GM12875 (cell line): ENCODE measurements around the gene CRYBG2.

ENCODE experiments used
- H3K4me3 ChIP-seq: one replicate; pipeline ENCODE4 v1.5.1; 2011; ENCODE audit warnings: low read depth, low read length, control low read depth
- CTCF ChIP-seq: IDR thresholded peaks from 2 replicates; pipeline ENCODE4 v1.5.1; 2011; ENCODE audit warnings: low read depth, mild to moderate bottlenecking, control low read depth, inconsistent platforms, low read length, moderate library complexity, borderline replicate concordance; ENCODE audit not compliant: insufficient read depth

Gene CRYBG2

DNA sequence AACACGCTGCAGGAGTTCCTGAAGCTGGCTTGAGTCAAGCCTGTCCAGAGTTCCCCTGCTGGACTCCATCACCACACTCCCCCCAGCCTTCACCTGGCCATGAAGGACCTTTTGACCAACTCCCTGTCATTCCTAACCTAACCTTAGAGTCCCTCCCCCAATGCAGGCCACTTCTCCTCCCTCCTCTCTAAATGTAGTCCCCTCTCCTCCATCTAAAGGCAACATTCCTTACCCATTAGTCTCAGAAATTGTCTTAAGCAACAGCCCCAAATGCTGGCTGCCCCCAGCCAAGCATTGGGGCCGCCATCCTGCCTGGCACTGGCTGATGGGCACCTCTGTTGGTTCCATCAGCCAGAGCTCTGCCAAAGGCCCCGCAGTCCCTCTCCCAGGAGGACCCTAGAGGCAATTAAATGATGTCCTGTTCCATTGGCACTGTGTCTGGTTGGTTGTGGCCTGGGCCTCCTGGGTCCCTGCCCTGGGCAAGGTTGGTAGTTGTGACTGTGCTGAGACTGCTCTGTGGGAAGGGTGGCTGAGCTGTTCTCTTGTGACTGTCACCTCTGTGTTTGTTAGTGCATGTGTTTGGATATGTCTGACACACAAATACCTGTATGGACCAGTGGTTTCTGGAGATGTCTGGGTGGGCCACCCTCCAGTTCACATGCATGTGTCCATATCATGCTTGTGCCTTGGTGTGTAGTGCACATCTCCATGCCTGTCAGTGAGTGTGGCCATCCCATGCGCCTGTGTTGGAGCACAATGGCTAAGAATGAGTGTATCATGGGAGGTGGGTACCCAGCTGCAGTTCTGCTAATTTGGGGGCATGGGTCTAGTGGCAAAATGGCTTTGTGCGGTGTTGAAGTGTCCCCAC lies 72.6 kb downstream of the CRYBG2 start:
- no peak for TF ChIP-seq CTCF
- H3K4me3 ChIP-seq = no peak overlapping the region

DNA sequence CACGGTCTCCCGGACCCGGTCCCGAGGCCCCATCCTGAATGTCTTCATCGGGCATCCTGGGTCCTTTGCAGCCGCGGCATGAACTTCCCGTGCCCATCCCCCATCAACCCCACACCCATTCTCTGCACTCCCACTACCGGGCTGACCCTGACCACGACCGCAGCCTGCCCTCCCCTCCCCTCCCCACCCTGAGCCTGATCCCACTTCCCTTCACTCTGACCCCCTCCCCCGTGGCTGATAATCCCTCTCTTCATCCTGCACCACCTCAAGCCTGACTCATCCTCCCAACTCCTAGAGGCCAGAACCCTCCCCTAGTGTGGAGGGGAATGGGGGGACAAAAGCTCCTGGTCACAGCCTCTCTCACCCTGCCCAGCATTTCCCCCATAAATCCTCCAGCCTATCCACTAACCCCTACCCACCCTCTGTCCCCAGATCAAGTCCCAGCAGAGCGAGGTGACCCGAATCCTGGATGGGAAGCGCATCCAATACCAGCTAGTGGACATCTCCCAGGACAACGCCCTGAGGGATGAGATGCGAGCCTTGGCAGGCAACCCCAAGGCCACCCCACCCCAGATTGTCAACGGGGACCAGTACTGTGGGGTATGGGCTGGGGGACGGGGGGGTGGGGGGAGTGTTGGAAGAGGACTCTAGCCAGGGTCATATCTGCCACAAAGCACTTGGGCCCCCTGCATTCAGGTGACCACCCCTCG lies 73.4 kb downstream of the CRYBG2 start:
- TF ChIP-seq CTCF = no peak
- peak overlapping the region; percentile 92 for H3K4me3 ChIP-seq

DNA sequence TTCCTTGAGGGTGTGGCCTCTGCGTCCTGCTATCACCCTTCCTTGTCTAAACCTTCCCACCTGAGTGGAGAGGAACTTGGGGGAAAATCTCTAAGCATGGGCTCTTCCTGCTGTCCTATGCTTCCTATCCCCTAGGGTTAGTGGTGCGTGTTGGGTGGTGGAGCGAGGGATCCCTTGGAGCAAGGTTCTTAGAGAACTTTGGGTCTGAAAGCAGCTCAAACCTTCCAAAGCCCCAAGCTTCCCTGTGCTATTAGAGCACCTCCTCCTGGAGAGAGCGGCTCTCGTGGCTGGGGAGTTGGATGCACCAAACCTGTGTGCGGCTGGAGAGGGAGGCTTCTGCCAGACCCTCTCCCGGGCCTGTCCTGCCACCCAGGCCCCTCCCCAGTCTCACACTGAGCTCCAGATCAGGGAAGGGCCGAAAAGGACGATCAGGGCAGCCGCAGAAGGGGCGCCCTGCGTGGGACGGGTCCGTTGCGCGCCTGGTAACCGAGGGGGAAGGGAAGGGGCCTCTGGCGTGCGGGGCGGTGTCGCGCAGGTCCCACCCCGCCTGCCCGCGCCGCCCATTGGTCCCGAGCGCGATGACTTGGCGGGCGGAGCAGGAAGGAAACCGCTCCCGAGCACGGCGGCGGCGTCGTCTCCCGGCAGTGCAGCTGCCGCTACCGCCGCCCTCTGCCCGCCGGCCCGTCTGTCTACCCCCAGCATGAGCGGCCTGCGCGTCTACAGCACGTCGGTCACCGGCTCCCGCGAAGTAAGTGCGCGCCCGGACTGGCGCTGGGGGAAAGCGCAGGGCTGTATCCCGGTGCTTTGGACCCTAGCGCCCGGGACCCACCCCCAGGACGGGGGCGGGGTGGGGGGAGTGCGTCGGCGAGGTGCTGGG lies 74.2 kb downstream of the CRYBG2 start, which contains the start of gene SH3BGRL3:
Gene SH3BGRL3, plus strand, starts transcription at position 631 of the 877 bp plus-strand sequence. Its CDS starts 70 bp downstream, at position 701.
- 0 out of 2 replicates have a peak, but pooled peaks have one; percentile 23 for TF ChIP-seq CTCF
- H3K4me3 ChIP-seq = peak within 1 kb of the TSS; percentile 92

- H3K4me3 ChIP-seq = peak overlapping the region; percentile 92
- TF ChIP-seq CTCF = no peak
Measured at GRCh38 chr1:26278724-26279455, 75.0 kb downstream of the CRYBG2 start.

- H3K4me3 ChIP-seq = no peak overlapping the region
- TF ChIP-seq CTCF = no peak
Measured at GRCh38 chr1:26278303-26278702, 75.6 kb downstream of the CRYBG2 start.

GRCh38 chr1:26277719-26278118 lies 76.2 kb downstream of the CRYBG2 start:
- H3K4me3 ChIP-seq = no peak overlapping the region
- TF ChIP-seq CTCF = no peak
